GM06990 (cell line): ENCODE results near the gene RNU4-1.
A peak's percentile ranks its signal among the peaks of the same experiment; 100 is the strongest.

Experiments used
- DNase-seq: peaks from one replicate; pipeline ENCODE4 v3.0.0-alpha.2; 2011; ENCODE audit not compliant: insufficient read length; ENCODE audit errors: extremely low read depth
- H3K27me3 ChIP-seq: replicated peaks from 2 replicates; pipeline ENCODE4 v1.6.0; 2011; ENCODE audit warnings: low read length; ENCODE audit not compliant: control insufficient read depth, insufficient read depth
- H3K36me3 ChIP-seq: 2 replicates; pipeline ENCODE4 v1.5.1; 2011; ENCODE audit warnings: low read length; ENCODE audit not compliant: control insufficient read depth, insufficient read depth
- H3K4me3 ChIP-seq: replicated peaks from 2 replicates; pipeline ENCODE4 v1.5.1; 2011; ENCODE audit warnings: low read depth, mild to moderate bottlenecking, control low read depth, low read length
- CTCF ChIP-seq: IDR thresholded peaks from 2 replicates; pipeline ENCODE4 v1.5.1; 2011; ENCODE audit warnings: low read length, control low read depth, mild to moderate bottlenecking, inconsistent platforms; ENCODE audit not compliant: insufficient read depth, poor library complexity, severe bottlenecking

The RNU4-1 gene

DNA sequence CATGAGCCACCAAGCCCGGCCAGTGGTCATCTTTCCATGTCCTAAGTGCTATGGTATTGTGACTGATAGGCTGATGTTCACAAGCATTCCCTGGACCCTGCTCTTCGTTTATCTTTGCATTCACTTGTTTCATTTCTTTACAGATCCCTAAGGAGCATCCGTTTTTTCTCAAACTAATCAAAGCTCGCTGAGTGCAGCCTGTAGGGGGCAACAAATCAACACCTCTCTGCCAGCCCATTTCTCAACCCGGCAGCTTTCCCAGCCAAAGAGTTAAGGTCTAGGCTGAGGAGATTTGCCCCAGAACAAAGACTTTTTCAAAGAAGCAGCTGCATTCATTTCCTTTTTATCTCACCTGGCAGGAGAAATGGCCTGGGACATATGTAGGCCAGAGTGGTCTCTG, 21.2 kb upstream of the RNU4-1 start:
- TF ChIP-seq CTCF: peak; percentile 49
- Histone ChIP-seq H3K4me3 (no peak overlapping the region), H3K36me3 (no peaks in the 10 kb centered on the region), H3K27me3 (no peaks in the 10 kb centered on the region)
- DNase-seq: no peak

DNA sequence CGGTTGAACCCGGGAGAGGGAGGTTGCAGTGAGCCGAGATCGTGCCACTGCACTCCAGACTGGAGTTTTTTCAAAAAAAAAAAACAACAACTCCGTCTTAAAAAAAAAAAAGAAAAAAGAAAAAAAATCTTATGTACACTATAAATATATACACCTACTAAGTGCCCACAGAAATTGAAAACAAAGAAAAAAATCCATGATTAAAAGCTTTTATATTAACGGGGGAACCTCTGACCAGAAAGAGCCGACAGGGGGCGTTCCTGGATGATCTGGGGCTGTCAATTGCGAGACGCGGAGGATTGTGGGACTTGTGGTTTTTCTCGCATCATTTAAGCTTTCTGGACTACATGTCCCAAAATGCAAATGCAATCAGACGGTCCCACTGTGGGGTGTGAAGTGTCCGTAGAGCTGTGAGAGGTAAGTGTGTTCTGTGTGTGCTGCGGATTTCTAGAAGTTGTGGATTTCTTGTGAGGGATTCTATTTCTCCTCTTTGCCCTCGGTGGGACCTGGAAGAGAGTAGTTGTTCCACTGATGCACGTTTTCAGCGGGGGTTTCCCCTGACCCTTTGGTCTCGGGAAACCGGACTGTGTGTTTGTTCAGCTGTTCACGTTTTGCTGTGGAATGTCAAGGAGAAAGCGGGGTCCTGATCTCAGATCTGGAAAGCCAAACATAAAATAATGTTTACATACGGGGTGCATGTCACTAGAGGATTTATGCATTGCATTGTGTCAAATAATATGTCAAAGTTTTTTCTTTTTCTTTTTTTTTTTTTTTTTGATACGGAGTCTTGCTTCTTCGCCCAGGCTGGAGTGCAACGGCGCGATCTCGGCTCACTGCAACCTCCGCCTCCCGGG, 9.2 kb upstream of the RNU4-1 start, which contains the start of gene SIRT4:
SIRT4 (plus strand) TSS at position 360 of the 854 bp plus-strand sequence. CDS start 1,241 bp downstream, outside the sequence.
- peak within 1 kb of the TSS; percentile 66 for H3K4me3 ChIP-seq
- TF ChIP-seq CTCF: peak; percentile 88

DNA sequence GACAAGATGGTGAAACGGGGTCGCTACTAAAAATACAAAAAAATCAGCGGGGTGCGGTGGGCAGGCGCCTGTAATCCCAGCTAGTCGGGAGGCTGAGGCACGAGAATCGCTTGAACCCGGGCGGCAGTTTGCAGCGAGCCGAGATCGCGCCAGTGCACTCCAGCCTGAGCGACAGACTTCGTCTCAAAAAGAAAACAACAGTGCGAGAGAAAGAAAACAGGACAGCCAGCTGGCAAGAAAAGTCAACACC, 701 bp downstream of the RNU4-1 start:
- peak overlapping the region; percentile 65 for H3K4me3 ChIP-seq
- DNase-seq: no peak
- H3K27me3 ChIP-seq: no peaks in the 10 kb centered on the region
- no peaks in the 10 kb centered on the region for H3K36me3 ChIP-seq
- no peak for TF ChIP-seq CTCF

More for the DNA sequence above, 9.2 kb upstream of the RNU4-1 start, which contains the start of gene SIRT4:
- Histone ChIP-seq H3K27me3 (no peaks in the 10 kb centered on the region), H3K36me3 (no peaks in the 10 kb centered on the region)
- peak; percentile 70 for DNase-seq

DNA sequence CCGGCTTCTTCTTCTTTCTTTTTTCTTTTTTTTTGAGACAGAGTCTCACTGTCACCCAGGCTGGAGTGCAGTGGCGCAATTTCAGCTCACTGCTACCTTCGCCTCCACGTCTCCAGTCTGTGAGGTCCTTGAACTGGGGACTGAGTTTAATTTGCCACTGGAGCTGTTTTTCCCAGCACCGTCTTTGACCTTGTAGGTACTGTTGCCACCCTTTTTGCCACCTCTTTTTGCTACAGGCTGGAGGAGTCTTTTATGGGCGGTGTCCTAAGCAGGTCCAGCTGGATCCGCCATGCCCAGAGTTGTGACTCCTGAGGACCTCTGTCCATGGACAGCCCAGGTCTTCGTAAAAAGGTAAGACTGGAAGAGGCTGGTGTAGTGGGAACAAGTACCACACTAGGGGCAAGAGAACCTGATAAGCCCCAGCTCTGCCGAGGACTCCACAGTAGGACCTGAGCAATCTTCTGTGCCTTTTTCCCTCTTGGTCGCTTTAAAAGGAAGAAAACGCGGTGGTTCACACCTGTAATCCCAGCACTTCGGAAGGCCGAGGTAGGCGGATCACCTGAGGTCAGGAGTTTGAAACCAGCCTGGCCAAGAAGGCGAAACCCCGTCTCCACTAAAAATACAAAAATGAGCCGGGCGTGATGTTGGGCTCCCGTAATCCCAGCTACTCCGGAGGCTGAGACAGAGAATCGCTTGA, 2.3 kb downstream of the RNU4-1 start:
- Histone ChIP-seq H3K4me3 (no peak overlapping the region), H3K27me3 (no peaks in the 10 kb centered on the region), H3K36me3 (no peaks in the 10 kb centered on the region)
- no peak for DNase-seq
- no peak for TF ChIP-seq CTCF

DNA sequence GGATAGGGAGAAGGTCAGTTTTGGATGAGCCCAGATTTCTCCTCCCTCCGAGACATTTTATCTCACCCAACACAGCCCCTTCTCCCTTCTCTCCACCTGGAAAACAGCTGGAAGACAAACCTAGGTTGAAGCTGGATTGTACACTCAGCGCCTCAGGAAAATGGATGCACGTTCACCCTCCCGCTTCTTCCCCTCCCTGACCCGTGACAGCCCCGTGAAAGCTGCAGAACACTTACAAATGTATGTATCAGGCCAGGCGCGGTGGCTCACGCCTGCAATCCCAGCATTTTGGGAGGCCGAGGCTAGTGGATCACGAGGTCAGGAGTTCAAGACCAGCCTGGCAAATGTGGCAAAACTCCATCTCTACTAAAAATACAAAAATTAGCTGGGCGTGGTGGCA, 5.5 kb downstream of the RNU4-1 start:
- Histone ChIP-seq H3K4me3 (no peak overlapping the region), H3K27me3 (no peaks in the 10 kb centered on the region), H3K36me3 (no peaks in the 10 kb centered on the region)
- TF ChIP-seq CTCF: no peak
- DNase-seq: no peak
